Esophagus squamous epithelium (tissue), 4 donors: Measurements from ENCODE around the gene MMADHC.

Experiments
- POLR2A ChIP-seq, 4 donors: fragments of 450-650 bp; IDR thresholded peaks; one replicate each; pipeline ENCODE4 v1.6.1; 2017; ENCODE audit warnings: antibody characterized with exemption in 4 of 4, mild to moderate bottlenecking in 4 of 4, moderate library complexity in 3 of 4
- TF ChIP-seq, protein P1 (sequence below), 6 experiments: fragments of 450-650 bp in 4 of 6; fragments of 200-600 bp in 2 of 6; sonication (generic) in 2 of 6; IDR thresholded peaks; one replicate each; pipeline ENCODE4 v1.5.1; 2016 to 2019; ENCODE audit warnings: antibody characterized with exemption in 6 of 6, mild to moderate bottlenecking in 4 of 6, moderate library complexity in 4 of 6

DNA sequence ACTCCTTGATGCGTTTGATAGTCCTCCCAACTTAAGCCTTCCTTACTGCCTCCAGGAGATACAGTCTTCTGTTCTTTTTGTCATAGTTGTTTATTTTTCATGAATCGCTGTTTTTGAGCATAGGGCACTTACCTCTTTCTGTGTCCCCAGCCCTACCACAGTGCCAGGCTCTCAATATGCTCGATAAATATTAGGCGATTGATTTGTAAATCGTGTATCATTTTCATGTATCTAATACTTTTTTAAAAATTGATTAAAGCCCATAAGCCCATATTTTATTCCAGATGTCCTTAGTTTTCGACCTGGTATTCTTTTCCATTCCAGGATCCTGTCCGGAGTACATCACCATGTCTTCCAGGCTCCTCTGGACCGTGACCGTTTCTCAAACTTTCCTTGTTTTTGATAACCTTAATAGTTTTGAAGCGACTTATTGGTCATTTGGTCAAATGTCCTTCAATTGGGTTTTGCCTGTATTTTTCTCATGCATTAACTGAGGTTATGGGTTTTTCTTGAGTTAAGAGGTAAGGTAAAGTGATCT lies 444 bp upstream of the MMADHC start:
- no peak for TF ChIP-seq POLR2A (IDR thresholded peaks at IDR 0.05)
- TF ChIP-seq, protein P1, sequence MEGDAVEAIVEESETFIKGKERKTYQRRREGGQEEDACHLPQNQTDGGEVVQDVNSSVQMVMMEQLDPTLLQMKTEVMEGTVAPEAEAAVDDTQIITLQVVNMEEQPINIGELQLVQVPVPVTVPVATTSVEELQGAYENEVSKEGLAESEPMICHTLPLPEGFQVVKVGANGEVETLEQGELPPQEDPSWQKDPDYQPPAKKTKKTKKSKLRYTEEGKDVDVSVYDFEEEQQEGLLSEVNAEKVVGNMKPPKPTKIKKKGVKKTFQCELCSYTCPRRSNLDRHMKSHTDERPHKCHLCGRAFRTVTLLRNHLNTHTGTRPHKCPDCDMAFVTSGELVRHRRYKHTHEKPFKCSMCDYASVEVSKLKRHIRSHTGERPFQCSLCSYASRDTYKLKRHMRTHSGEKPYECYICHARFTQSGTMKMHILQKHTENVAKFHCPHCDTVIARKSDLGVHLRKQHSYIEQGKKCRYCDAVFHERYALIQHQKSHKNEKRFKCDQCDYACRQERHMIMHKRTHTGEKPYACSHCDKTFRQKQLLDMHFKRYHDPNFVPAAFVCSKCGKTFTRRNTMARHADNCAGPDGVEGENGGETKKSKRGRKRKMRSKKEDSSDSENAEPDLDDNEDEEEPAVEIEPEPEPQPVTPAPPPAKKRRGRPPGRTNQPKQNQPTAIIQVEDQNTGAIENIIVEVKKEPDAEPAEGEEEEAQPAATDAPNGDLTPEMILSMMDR (IDR thresholded peaks at IDR 0.05): no peak
